Left lung (tissue), 10 donors: ENCODE data around the gene RPL19. TPM values are rescaled to one million over a fixed set of nuclear protein-coding genes. Genes with fewer than 3 reads are reported as not detected.
"Not testable (repeated sequence)": the region's sequence is repeated elsewhere in the genome, so short reads cannot be mapped to it uniquely, and the experiment has no call there.

Experiments
- ATAC-seq: fragments of 200-7000 bp; cut with Tn5 transposase; one replicate; pipeline ENCODE4 v1.9.1; 2020; ENCODE audit warnings: moderate library complexity
- DNase-seq, 4 donors: peaks; one replicate each; pipeline ENCODE4 v3.0.0-alpha.2; 2013 to 2020
- H3K27ac ChIP-seq, 2 donors: fragments of 200-600 bp; sonication (generic) in 1 of 2; one replicate each; pipeline versions ENCODE4 v1.5.0 to v1.8.0; 2020 to 2021
- H3K27me3 ChIP-seq, 2 donors: fragments of 200-600 bp; sonication (generic) in 1 of 2; one replicate each; pipeline versions ENCODE4 v1.5.0 to v1.8.0; 2020 to 2021
- H3K36me3 ChIP-seq, 2 donors: fragments of 200-600 bp; sonication (generic) in 1 of 2; one replicate each; pipeline versions ENCODE4 v1.5.0 to v1.8.0; 2020 to 2021
- H3K4me1 ChIP-seq, 2 donors: fragments of 200-600 bp; one replicate each; pipeline ENCODE4 v1.8.0; 2021
- H3K4me3 ChIP-seq, 2 donors: fragments of 200-600 bp; sonication (generic) in 1 of 2; one replicate each; pipeline versions ENCODE4 v1.5.0 to v1.8.0; 2020 to 2021; ENCODE audit warnings: mild to moderate bottlenecking in 1 of 2
- H3K9me3 ChIP-seq, 2 donors: fragments of 200-600 bp; sonication (generic) in 1 of 2; one replicate each; pipeline versions ENCODE4 v1.5.0 to v1.8.0; 2020 to 2021
- intact Hi-C, 2 donors: fragments of 100-400 bp; cut with DNase I; formaldehyde crosslinking; loops; one replicate each; pipeline versions ENCODE4 v1.11.2 to v1.14.2; 2022
- polyA plus RNA-seq, 6 donors: library from polyadenylated mRNA; unstranded; fragments of 120-200 nt; gene quantifications; one replicate each; pipeline ENCODE4 v1.2.1, GENCODE V29; 2013; ENCODE audit not compliant: insufficient read length in 6 of 6
- total RNA-seq, 2 donors: library from RNA; stranded (reverse); fragmentation: NEBNext Ultra II Directional; extraction: Animal tissue kit (Norgen Biotek cat#: 25700); gene quantifications; one replicate each; pipeline ENCODE4 v1.2.1, GENCODE V29; 2021
- TF ChIP-seq, protein P1 (sequence below), 2 donors: fragments of 200-600 bp; sonication (generic) in 1 of 2; IDR thresholded peaks; one replicate each; pipeline versions ENCODE4 v1.5.0 to v1.8.0; 2021; ENCODE audit warnings: antibody characterized with exemption in 2 of 2
- donor health status: DM: no; HTN: yes; CAD: no.
- donor health status: DM: no; HTN: no; CAD: no.

The RPL19 gene
- total and polyA plus RNA-seq, 8 donors: 1,286 to 2,452 (median 2,096) TPM

DNA sequence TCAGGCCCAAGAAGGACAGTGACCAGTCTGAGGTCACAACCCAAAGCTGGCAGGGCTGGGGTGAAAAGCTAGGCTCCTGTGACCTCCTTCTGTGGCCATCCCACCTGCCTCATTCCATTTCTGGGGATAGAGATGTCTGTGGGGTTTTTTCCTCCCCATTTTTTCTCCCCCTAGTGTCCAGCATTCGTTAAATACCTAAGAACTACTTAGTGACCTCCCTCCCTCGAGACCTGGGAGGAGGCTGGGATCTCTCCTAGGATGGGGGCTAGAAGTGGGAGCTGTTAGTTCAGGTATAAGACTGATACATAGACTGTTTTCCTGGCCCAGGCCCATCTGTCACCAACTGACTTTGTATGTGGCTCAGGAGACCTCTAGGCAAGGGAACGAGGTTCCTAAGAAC, 46.2 kb downstream of the RPL19 start:
- Histone ChIP-seq H3K4me1 (peaks cover 2 to 10% of the 10 kb centered on the region in 2 donors), H3K9me3 (no peaks in the 10 kb centered on the region), H3K27me3 (peaks cover 0 to 27% of the 10 kb centered on the region in 2 donors), H3K4me3 (no peak overlapping the region), H3K36me3 (no peaks in the 10 kb centered on the region), H3K27ac (no peak overlapping the region)
- TF ChIP-seq, protein P1, sequence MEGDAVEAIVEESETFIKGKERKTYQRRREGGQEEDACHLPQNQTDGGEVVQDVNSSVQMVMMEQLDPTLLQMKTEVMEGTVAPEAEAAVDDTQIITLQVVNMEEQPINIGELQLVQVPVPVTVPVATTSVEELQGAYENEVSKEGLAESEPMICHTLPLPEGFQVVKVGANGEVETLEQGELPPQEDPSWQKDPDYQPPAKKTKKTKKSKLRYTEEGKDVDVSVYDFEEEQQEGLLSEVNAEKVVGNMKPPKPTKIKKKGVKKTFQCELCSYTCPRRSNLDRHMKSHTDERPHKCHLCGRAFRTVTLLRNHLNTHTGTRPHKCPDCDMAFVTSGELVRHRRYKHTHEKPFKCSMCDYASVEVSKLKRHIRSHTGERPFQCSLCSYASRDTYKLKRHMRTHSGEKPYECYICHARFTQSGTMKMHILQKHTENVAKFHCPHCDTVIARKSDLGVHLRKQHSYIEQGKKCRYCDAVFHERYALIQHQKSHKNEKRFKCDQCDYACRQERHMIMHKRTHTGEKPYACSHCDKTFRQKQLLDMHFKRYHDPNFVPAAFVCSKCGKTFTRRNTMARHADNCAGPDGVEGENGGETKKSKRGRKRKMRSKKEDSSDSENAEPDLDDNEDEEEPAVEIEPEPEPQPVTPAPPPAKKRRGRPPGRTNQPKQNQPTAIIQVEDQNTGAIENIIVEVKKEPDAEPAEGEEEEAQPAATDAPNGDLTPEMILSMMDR (IDR thresholded peaks at IDR 0.05): no peak
- intact Hi-C loops: no loop called here
- DNase-seq: no peak
- no peak for ATAC-seq

DNA sequence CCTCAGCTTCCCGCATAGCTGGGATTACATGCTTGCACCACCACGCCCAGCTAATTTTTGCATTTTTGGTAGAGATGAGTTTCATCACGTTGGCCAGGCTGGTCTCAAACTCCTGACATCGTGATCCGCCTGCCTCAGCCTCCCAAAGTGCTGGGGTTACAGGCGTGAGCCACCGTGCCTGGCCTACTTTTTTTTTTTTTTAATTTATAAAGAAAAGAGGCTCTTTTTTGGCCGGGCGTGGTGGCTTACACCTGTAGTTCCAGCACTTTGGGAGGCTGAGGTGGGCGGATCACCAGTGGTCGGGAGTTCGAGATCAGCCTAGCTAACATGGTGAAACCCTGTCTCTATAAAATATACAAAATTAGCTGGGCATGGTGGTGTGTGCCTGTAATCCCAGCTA, 50.0 kb downstream of the RPL19 start:
- peaks cover 0 to 23% of the 10 kb centered on the region in 2 donors for H3K36me3 ChIP-seq
- H3K4me1 ChIP-seq, H3K27ac ChIP-seq, H3K4me3 ChIP-seq, H3K9me3 ChIP-seq, intact Hi-C loops, ATAC-seq, H3K27me3 ChIP-seq, DNase-seq: not testable (repeated sequence)

DNA sequence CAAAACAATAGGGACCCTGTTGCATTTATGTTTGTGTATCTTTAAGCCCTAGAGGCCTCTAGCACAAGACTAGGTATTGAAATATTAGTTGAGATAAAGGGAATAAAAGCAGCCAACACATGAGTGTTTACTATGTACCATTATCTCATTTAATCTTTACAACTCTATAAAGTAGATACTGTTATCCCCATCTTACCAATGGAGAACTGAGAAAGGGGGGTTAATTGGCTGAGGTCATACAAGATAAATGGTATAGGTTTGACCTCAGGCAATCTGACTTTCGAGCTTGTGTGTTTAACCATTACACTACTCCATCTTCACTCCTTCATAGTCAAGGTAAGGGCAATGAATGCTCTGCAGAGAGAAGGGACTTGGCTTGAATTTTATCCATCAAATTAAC, 51.9 kb downstream of the RPL19 start:
- intact Hi-C loops: no loop called here
- no peak for DNase-seq
- H3K36me3 ChIP-seq: peaks cover 0 to 42% of the 10 kb centered on the region in 2 donors
- no peak for ATAC-seq
- no peaks in the 10 kb centered on the region for H3K4me1 ChIP-seq
- H3K27me3 ChIP-seq: no peaks in the 10 kb centered on the region
- H3K4me3 ChIP-seq: no peak overlapping the region
- H3K9me3 ChIP-seq: no peaks in the 10 kb centered on the region
- H3K27ac ChIP-seq: no peak overlapping the region
- TF ChIP-seq, protein P1 (IDR thresholded peaks at IDR 0.05): no peak

DNA sequence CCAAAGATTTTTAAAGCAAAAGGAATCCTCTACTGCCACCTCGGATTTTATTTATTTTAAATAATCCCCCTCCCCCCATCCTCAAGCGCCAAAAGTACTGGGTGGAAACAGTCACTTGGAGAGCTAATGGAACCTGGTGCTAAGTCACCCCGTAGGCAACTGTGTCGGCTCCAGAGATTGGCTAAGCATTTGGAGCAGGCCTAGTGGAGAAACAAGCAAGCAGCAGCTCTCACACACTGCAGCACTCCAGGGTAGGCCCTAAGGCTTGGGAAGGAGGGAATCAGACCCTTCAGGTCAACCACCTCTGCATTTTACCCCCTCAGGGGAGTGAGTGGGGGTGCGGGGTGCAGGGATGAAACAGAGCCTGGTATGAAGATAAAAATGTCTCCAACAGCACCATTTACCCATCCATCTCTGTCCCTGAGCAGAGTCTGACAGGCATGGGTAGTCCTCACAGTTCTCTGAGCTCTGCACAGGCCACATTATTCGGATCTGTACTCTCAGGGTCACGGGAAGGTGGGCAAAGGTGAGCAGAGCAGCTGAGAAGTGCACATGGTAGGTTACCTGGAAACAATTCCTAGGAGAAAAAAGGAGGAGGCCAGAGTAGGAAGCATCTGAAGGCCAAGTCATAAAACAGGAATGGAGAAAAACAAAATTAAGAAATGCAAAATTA, 52.8 kb downstream of the RPL19 start:
- intact Hi-C loops: no loop called here
- ATAC-seq: no peak
- Histone ChIP-seq H3K27me3 (no peaks in the 10 kb centered on the region), H3K27ac (no peak overlapping the region), H3K4me3 (no peak overlapping the region), H3K4me1 (no peaks in the 10 kb centered on the region), H3K9me3 (no peaks in the 10 kb centered on the region), H3K36me3 (peaks cover 0 to 50% of the 10 kb centered on the region in 2 donors)
- TF ChIP-seq, protein P1 (IDR thresholded peaks at IDR 0.05): no peak
- no peak for DNase-seq

Other genes with a start within 250 kb of the RPL19 start
- gene FBXO47, start 232.9 kb upstream of the RPL19 start, total RNA-seq: not detected
- gene FBXO47, start 232.9 kb upstream of the RPL19 start, polyA plus RNA-seq: not detected
- gene PLXDC1, start 48.6 kb upstream of the RPL19 start, total RNA-seq: 10 to 100 TPM in 1 of 2 donors, 1 to 10 TPM in 1; 4.1 to 11.9 TPM
- gene PLXDC1, start 48.6 kb upstream of the RPL19 start, polyA plus RNA-seq: 1 to 10 TPM; 5.0 to 7.4 (median 6.9) TPM
- not detected for gene ARL5C, start 34.1 kb upstream of the RPL19 start, total RNA-seq
- gene ARL5C, start 34.1 kb upstream of the RPL19 start, polyA plus RNA-seq: under 1 TPM in 4 of 6 donors, not detected in 2; 0.34 to 0.69 (median 0.46) TPM
- gene CACNB1, start 2.6 kb upstream of the RPL19 start, total RNA-seq: 10 to 100 TPM; 23.8 to 31.4 TPM
- gene CACNB1, start 2.6 kb upstream of the RPL19 start, polyA plus RNA-seq: 10 to 100 TPM in 4 of 6 donors, 1 to 10 TPM in 2; 9.4 to 14.4 (median 12.5) TPM
- under 1 TPM; 0.17 to 0.55 TPM for gene STAC2, start 25.7 kb downstream of the RPL19 start, total RNA-seq
- gene STAC2, start 25.7 kb downstream of the RPL19 start, polyA plus RNA-seq: under 1 TPM; 0.14 to 0.41 (median 0.23) TPM
- 10 to 100 TPM; 19.9 to 27.3 TPM for gene FBXL20, start 201.3 kb downstream of the RPL19 start, total RNA-seq
- 10 to 100 TPM; 14.1 to 19.1 (median 16.8) TPM for gene FBXL20, start 201.3 kb downstream of the RPL19 start, polyA plus RNA-seq